Choroid plexus epithelial cell (primary cell): Measurements from ENCODE around the gene CHFR.
A peak's percentile ranks its signal among the peaks of the same experiment; 100 is the strongest.
"Not testable (repeated sequence)": the region's sequence is repeated elsewhere in the genome, so short reads cannot be mapped to it uniquely, and the experiment has no call there.

Experiments used
- DNase-seq: peaks from one replicate; pipeline ENCODE4 v3.0.0-alpha.2; 2010; ENCODE audit warnings: low read depth
- H3K4me3 ChIP-seq: 2 replicates; pipeline ENCODE4 v1.5.1; 2011; ENCODE audit warnings: low read depth, mild to moderate bottlenecking, control low read depth, low read length, moderate library complexity
- TF ChIP-seq, protein P1 (sequence below): conservative IDR thresholded peaks from 2 replicates; pipeline ENCODE4 v1.5.1; 2011; ENCODE audit warnings: low read depth, mild to moderate bottlenecking, control low read depth, inconsistent platforms, low read length, moderate library complexity

The CHFR gene

DNA sequence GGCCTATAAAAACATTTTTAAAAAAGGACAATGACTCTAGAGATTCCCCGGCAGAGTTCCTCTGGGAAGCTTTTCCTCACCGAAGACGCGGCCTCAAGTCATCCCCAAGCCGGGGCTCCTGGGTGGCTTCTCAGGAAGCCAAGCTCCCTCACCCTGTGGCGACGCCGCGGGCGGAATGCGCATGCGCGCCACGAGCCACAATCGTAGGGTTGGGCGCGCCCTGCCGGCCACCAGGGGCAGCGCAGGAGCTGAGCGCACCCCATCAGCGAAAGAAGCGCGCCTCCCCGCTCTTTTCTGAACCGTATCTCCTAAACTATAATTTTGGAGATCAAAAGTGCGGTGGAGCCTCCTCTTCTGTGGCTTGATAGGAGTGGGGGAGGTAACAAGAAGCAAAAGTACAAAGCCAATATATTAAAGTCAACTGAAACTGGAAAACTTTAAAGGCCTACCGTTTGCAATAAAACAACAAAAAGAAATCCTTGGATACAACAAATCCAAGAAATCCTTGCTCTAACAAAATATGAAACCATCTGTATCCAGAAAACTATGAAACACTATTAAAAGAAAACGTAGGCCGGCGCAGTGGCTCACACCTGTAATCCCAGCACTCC, 17.4 kb upstream of the CHFR start:
- H3K4me3 ChIP-seq = peak overlapping the region; percentile 22
- DNase-seq = peak; percentile 70
- TF ChIP-seq, protein P1, sequence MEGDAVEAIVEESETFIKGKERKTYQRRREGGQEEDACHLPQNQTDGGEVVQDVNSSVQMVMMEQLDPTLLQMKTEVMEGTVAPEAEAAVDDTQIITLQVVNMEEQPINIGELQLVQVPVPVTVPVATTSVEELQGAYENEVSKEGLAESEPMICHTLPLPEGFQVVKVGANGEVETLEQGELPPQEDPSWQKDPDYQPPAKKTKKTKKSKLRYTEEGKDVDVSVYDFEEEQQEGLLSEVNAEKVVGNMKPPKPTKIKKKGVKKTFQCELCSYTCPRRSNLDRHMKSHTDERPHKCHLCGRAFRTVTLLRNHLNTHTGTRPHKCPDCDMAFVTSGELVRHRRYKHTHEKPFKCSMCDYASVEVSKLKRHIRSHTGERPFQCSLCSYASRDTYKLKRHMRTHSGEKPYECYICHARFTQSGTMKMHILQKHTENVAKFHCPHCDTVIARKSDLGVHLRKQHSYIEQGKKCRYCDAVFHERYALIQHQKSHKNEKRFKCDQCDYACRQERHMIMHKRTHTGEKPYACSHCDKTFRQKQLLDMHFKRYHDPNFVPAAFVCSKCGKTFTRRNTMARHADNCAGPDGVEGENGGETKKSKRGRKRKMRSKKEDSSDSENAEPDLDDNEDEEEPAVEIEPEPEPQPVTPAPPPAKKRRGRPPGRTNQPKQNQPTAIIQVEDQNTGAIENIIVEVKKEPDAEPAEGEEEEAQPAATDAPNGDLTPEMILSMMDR = peak; percentile 81

DNA sequence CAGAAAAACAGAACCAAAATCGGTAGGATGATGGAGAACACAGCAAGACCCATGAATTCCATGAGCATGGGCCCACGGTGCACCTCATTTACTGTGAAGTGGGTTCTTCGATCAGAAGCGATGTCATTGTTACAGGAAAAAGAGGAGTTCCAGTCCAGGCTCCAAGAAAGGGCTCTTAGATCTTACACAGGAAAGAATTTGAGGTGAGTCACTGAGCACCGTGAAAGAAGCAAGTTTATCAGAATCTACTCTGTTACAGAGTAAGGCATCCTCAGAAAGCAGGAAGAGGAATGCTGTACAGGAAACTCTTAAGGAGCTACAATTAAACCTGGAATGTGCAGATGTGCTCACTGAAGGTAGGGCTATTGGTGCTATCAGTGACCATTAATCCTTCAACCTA, 11.6 kb upstream of the CHFR start:
- peak; percentile 19 for DNase-seq
- TF ChIP-seq, protein P1 = no peak
- no peak overlapping the region for H3K4me3 ChIP-seq

DNA sequence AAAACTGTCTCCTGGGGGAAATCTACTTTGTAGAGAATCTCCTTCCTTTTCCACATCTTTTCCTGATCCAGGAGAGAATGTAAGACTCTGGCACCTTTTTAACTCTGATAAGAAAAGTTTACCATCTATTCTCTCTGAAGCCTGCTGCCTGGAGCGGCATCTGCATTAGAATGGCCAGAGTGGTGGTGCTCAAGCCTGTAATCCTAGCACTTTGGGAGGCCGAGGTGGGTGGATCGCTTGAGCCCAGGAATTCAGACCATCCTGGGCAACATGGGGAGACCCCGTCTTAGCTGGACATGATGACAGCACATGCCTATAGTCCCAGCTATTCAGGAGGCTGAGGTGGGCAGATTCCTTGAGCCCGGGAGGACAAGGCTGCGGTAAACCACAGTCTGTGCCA, 1.4 kb upstream of the CHFR start:
- TF ChIP-seq, protein P1 = no peak
- no peak for DNase-seq
- no peak overlapping the region for H3K4me3 ChIP-seq

DNA sequence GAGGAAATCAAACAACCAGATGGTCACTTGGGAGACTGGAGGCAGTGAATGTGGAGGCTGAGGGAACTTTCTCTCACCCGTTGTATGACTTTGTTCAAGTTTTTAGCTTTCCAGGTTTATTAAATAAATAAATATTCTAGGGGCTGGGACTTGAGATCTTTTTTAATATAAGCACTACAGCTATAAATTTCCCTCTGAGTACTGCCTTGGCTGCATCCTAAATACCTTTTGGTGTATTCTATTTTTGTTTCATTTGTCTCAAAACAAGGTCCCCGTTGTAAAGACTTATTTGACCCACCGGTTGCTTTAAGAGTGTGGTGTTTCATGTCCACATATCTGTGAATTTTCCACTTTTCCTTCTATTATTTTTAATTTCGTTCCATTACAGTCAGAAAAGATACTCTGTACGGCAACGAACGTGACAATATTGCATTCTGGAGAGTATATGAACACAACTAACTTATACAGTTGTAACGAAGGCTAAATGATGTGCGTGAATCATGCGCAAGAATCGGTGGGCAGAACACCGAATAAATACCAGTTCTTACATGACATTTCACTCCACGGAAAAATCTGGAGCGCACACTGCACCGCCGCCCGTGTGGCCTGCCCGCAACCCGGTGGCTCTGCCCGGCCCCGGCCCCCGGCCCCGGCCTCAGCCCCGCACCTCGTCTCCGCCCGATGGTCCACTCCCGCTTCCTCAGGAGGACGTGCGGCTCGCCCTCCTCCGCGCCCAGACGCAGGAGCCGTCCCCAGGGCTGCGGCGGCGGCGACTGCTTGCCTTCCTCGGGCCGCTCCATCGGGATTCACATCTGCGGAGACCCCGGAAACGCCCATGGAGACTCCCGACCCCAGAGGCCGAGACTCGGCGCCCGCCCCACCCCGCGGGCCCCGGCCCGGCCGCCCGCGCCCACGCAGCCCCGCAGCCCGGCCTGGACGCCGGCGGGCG, 602 bp downstream of the CHFR start:
- TF ChIP-seq, protein P1 = no peak
- H3K4me3 ChIP-seq = peak overlapping the region; percentile 72
- peak; percentile 14 for DNase-seq

DNA sequence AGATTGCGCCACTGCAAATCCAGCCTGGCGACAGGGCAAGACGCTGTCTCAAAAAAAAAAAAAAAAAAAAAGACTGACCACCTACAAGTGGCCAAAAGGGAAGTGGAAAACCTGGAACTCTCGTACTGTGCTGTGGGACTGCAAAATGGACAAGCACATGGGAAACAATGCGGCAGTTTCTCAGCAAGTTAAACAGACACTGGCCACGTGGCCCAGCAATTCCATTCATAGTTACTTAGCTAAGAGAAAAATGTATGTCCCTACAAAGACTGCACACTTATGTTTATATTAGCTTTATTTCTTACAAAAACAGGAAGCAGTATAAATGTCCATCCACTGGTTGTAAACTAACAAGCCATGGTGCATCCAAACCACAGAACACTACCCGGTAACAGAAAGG, 5.6 kb downstream of the CHFR start:
- TF ChIP-seq, protein P1 = no peak
- H3K4me3 ChIP-seq = no peak overlapping the region
- peak; percentile 83 for DNase-seq

DNA sequence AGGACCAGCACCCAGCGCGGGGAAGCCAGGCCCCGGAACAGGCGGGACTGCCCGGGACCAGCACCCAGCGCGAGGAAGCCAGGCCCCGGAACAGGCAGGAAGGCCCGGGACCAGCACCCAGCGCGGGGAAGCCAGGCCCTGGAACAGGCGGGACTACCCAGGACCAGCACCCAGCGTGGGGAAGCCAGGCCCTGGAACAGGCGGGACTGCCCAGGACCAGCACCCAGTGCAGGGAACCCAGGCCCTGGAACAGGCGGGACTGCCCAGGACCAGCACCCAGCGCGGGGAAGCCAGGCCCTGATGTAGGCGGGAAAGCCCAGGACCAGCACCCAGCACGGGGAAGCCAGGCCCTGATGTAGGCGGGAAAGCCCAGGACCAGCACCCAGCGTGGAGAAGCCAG, 12.8 kb downstream of the CHFR start:
- not testable (repeated sequence) for H3K4me3 ChIP-seq, DNase-seq

DNA sequence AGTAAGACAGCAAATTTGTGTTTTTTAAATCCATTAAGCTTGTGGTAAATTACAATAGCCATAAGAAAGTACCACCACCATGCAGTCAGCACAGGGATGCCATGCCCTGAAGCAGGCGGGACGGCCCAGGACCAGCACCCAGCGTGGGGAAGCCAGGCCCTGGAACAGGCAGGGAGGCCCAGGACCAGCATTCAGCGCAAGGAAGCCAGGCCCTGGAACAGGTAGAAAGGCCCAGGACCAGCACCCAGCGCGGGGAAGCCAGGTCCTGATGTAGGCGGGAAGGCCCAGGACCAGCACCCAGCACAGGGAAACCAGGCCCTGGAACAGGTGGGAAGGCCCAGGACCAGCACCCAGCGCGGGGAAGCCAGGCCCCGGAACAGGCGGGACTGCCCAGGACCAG, 13.2 kb downstream of the CHFR start:
- no peak overlapping the region for H3K4me3 ChIP-seq
- TF ChIP-seq, protein P1 = no peak
- DNase-seq = no peak
